ENCODE measurements around the gene USHBP1. TPM values are rescaled to one million over a fixed set of nuclear protein-coding genes. Genes with fewer than 3 reads are reported as not detected.

USHBP1 gene
- total RNA-seq, 1 experiment from 2014 or later: 0.15 TPM

GRCh38 chr19:17266589-17266974, 2.0 kb upstream of the USHBP1 start:
- Histone ChIP-seq H3K9me2 (ENCODE audit: insufficient read depth) (no peaks in the 10 kb centered on the region), H3K79me2 (ENCODE audit: insufficient read depth, low read length) (peaks cover 17% of the 10 kb centered on the region), H3K27ac (ENCODE audit: low read depth, low read length) (peak overlapping the region; percentile 15; the same call in 1 of the 2 replicates), H3K36me3 (ENCODE audit: control insufficient read depth in 1 of 2, insufficient read depth in 2 of 2, low read length in 2 of 2) (peaks cover 3 to 18% of the 10 kb centered on the region in 2 experiments; a peak in 3 of 4 replicates), H3K27me3 (ENCODE audit: insufficient read depth, low read length) (no peaks in the 10 kb centered on the region), H3K4me1 (ENCODE audit: control insufficient read depth in 1 of 2, insufficient read depth in 2 of 2, low read length in 2 of 2) (peaks cover 3 to 9% of the 10 kb centered on the region in 2 experiments; a peak in 3 of 4 replicates), H3K4me2 (ENCODE audit: low read length) (no peak overlapping the region), H2AFZ (ENCODE audit: low read depth, low read length, poor library complexity, severe bottlenecking) (peak overlapping the region; percentile 67), H3K4me3 (replicated peaks in 1 of 2; ENCODE audit: low read depth in 1 of 2, low read length in 2 of 2) (no peak overlapping the region; a peak in 1 of 4 replicates), H3K9me3 (ENCODE audit: control insufficient read depth in 1 of 2, insufficient read depth in 1 of 2, low read depth in 1 of 2, low read length in 2 of 2) (no peaks in the 10 kb centered on the region), H3K9ac (ENCODE audit: low read length) (no peak overlapping the region), H4K20me1 (ENCODE audit: insufficient read depth) (no peaks in the 10 kb centered on the region)
- ChIA-PET POLR2A (interaction anchor here (0.8 to 1.3 kb wide), 8 partner anchors 13 to 52 kb away, joined by 3 to 8 read pairs (median 6); partner anchors contain the start of genes ANKLE1, DDA1, OCEL1 and USE1), RAD21 (ENCODE audit: low non-redundant PET in 1 of 2, low total read pairs in 2 of 2, uncharacterized antibody in 2 of 2, unreplicated experiment in 2 of 2) (no interaction called here), CTCF (interaction anchor here (0.8 to 1.5 kb wide), 9 partner anchors 11 to 229 kb away, joined by 3 to 11 read pairs (median 4); partner anchors contain the start of gene DDA1)
- intact Hi-C loops (cut with micrococcal nuclease): no loop called here
- ATAC-seq (no peak), DNase-seq (ENCODE audit: low read depth, low spot score) (no peak)
- BruUV-seq (replicated peaks): no TSS peak
- TF ChIP-seq CEBPB (IDR thresholded peaks at IDR 0.05; ENCODE audit: low read depth) (no peak), ELF1 (IDR thresholded peaks at IDR 0.05; ENCODE audit: borderline replicate concordance, low read depth) (no peak), EGR1 (IDR thresholded peaks at IDR 0.05; ENCODE audit: low read depth) (no peak), ZBTB33 (IDR thresholded peaks at IDR 0.05; ENCODE audit: extremely low read depth, insufficient replicate concordance, low read length) (no peak), EZH2 (IDR thresholded peaks at IDR 0.05) (no peak)

- Histone ChIP-seq H3K9me2 (ENCODE audit: insufficient read depth) (no peaks in the 10 kb centered on the region), H4K20me1 (ENCODE audit: insufficient read depth) (no peaks in the 10 kb centered on the region), H3K9ac (ENCODE audit: low read length) (no peak overlapping the region), H3K27ac (ENCODE audit: low read depth, low read length) (peak overlapping the region; percentile 15; the same call in 1 of the 2 replicates), H3K9me3 (ENCODE audit: control insufficient read depth in 1 of 2, insufficient read depth in 1 of 2, low read depth in 1 of 2, low read length in 2 of 2) (no peaks in the 10 kb centered on the region), H3K4me2 (ENCODE audit: low read length) (no peak overlapping the region), H2AFZ (ENCODE audit: low read depth, low read length, poor library complexity, severe bottlenecking) (no peak overlapping the region), H3K27me3 (ENCODE audit: insufficient read depth, low read length) (no peaks in the 10 kb centered on the region), H3K4me3 (replicated peaks in 1 of 2; ENCODE audit: low read depth in 1 of 2, low read length in 2 of 2) (no peak overlapping the region), H3K36me3 (ENCODE audit: control insufficient read depth in 1 of 2, insufficient read depth in 2 of 2, low read length in 2 of 2) (peaks cover 0 to 13% of the 10 kb centered on the region in 2 experiments; a peak in 1 of 4 replicates), H3K4me1 (ENCODE audit: control insufficient read depth in 1 of 2, insufficient read depth in 2 of 2, low read length in 2 of 2) (peaks cover 3 to 11% of the 10 kb centered on the region in 2 experiments; a peak in 3 of 4 replicates), H3K79me2 (ENCODE audit: insufficient read depth, low read length) (peaks cover 17% of the 10 kb centered on the region)
- no peak for ATAC-seq
- DNase-seq (ENCODE audit: low read depth, low spot score): no peak
- ChIA-PET POLR2A (interaction anchor here (1.3 kb wide), 1 partner anchor 51 kb away, joined by 6 read pairs; the partner anchor contains the start of gene USE1), RAD21 (ENCODE audit: low non-redundant PET in 1 of 2, low total read pairs in 2 of 2, uncharacterized antibody in 2 of 2, unreplicated experiment in 2 of 2) (no interaction called here), CTCF (interaction anchor here (1.2 to 1.5 kb wide), 2 partner anchors 60 to 230 kb away, joined by 3 read pairs; no protein-coding TSS in a partner anchor)
- intact Hi-C loops (cut with micrococcal nuclease): no loop called here
- no TSS peak for BruUV-seq (replicated peaks)
- TF ChIP-seq REST (IDR thresholded peaks at IDR 0.05; ENCODE audit: low read depth): no peak
- TF ChIP-seq FOSL1 (IDR thresholded peaks at IDR 0.05; ENCODE audit: low read depth): no peak
- TF ChIP-seq ZBTB33 (IDR thresholded peaks at IDR 0.05; ENCODE audit: extremely low read depth, insufficient replicate concordance, low read length): no peak
- TF ChIP-seq RAD21 (IDR thresholded peaks at IDR 0.05; ENCODE audit: low read depth): no peak
- TF ChIP-seq TCF7L2 (IDR thresholded peaks at IDR 0.05; ENCODE audit: borderline replicate concordance, extremely low read depth, insufficient read depth, insufficient read length): no peak
- TF ChIP-seq ZNF274 (IDR thresholded peaks at IDR 0.05; ENCODE audit: low read depth, low read length): no peak
- TF ChIP-seq MAX (IDR thresholded peaks at IDR 0.05): no peak
Measured at GRCh38 chr19:17266026-17266425, 1.5 kb upstream of the USHBP1 start.

Measured in HCT116 (cell line).